CD1c-positive myeloid dendritic cell (primary cell): ENCODE measurements around the gene OTUB2.

Experiments used
- DNase-seq: peaks from one replicate; pipeline ENCODE4 v3.0.0-alpha.2; 2016; ENCODE audit errors: extremely low spot score

The OTUB2 gene

GRCh38 chr14:94026173-94026888 is at the start of gene OTUB2:
TSS of gene OTUB2 (plus strand) at chr14:94026340. CDS start at chr14:94026538, 198 bp downstream.
- peak; percentile 99 for DNase-seq

- DNase-seq = peak; percentile 42
Observed at GRCh38 chr14:93976477-93977057, 49.6 kb upstream of the OTUB2 start, which contains the start of gene ASB2. TSS of gene ASB2 (minus strand) at chr14:93976570. CDS start at chr14:93964539, 12,031 bp downstream.

GRCh38 chr14:93977171-93977570 is 49.0 kb upstream of the OTUB2 start:
- no peak for DNase-seq

GRCh38 chr14:93977790-93978581 is 48.2 kb upstream of the OTUB2 start:
- peak; percentile 66 for DNase-seq

- no peak for DNase-seq
Observed at GRCh38 chr14:93978735-93979134, 47.4 kb upstream of the OTUB2 start.

- DNase-seq = no peak
Observed at GRCh38 chr14:93980456-93981201, 45.5 kb upstream of the OTUB2 start.

GRCh38 chr14:93981316-93982229 is 44.6 kb upstream of the OTUB2 start:
- DNase-seq = no peak

- no peak for DNase-seq
Observed at GRCh38 chr14:93982230-93983007, 43.7 kb upstream of the OTUB2 start.

GRCh38 chr14:93984070-93984469 is 42.1 kb upstream of the OTUB2 start:
- no peak for DNase-seq

- no peak for DNase-seq
Observed at GRCh38 chr14:93984987-93985410, 41.1 kb upstream of the OTUB2 start.

GRCh38 chr14:93986955-93987354 is 39.2 kb upstream of the OTUB2 start:
- no peak for DNase-seq

GRCh38 chr14:93987376-93987775 is 38.8 kb upstream of the OTUB2 start:
- no peak for DNase-seq

- no peak for DNase-seq
Observed at GRCh38 chr14:93987815-93988476, 38.2 kb upstream of the OTUB2 start.

- peak; percentile 77 for DNase-seq
Observed at GRCh38 chr14:93989939-93990338, 36.2 kb upstream of the OTUB2 start.

- DNase-seq = no peak
Observed at GRCh38 chr14:93991212-93991611, 34.9 kb upstream of the OTUB2 start.

GRCh38 chr14:93991649-93992048 is 34.5 kb upstream of the OTUB2 start:
- no peak for DNase-seq

GRCh38 chr14:93993382-93993781 is 32.8 kb upstream of the OTUB2 start:
- no peak for DNase-seq

GRCh38 chr14:93994919-93995682 is 31.0 kb upstream of the OTUB2 start:
- DNase-seq = peak; percentile 50
